C4-2B (cell line): ENCODE measurements around the gene BRSK2.

Experiments
- ZFX ChIP-seq: fragments of 450-650 bp; IDR thresholded peaks from 2 replicates; pipeline ENCODE4 v1.6.1; 2017
- TF ChIP-seq, protein P1 (sequence below): fragments of 450-650 bp; conservative IDR thresholded peaks from 2 replicates; pipeline ENCODE4 v1.5.1; 2017; ENCODE audit warnings: mild to moderate bottlenecking

- TF ChIP-seq, protein P1, sequence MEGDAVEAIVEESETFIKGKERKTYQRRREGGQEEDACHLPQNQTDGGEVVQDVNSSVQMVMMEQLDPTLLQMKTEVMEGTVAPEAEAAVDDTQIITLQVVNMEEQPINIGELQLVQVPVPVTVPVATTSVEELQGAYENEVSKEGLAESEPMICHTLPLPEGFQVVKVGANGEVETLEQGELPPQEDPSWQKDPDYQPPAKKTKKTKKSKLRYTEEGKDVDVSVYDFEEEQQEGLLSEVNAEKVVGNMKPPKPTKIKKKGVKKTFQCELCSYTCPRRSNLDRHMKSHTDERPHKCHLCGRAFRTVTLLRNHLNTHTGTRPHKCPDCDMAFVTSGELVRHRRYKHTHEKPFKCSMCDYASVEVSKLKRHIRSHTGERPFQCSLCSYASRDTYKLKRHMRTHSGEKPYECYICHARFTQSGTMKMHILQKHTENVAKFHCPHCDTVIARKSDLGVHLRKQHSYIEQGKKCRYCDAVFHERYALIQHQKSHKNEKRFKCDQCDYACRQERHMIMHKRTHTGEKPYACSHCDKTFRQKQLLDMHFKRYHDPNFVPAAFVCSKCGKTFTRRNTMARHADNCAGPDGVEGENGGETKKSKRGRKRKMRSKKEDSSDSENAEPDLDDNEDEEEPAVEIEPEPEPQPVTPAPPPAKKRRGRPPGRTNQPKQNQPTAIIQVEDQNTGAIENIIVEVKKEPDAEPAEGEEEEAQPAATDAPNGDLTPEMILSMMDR: no peak
- TF ChIP-seq ZFX: no peak
Observed at GRCh38 chr11:1497600-1497999, 107.9 kb downstream of the BRSK2 start.
